ENCODE measurements around the gene GAPT.

GAPT gene

DNA sequence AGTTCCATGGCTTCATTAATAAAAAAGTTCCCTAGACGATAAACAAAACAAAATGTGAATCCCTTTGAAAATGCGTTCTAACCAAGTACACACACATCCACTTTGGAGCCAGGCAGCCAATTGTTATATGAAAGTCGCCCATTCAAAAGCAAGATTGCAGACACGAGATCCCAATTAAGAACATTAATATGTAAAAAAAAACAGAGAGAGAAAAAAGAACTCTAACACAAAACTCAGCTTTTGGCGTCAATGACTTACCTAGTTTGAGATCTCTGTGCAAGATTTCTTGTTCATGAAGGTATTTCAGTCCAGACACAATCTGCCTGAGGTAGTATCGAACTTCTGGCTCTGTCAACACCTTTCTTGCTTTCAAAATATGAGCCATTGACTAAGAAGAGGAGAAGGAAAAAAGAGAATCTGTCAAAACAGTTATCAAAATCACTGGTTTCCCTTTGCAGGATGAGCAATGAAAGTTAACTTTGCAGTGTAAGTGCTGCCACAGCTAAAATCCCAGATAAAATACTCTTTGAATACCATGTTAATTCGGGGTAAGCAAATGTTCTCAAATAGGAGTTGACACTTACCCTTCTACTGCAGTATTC, 33.0 kb upstream of the GAPT start:
- Histone ChIP-seq H3K27ac (ENCODE audit: low read depth, low read length, poor library complexity, severe bottlenecking) (no peak overlapping the region), H3K4me2 (ENCODE audit: low read length) (no peak overlapping the region), H3K4me1 (ENCODE audit: insufficient read depth, low read length, severe bottlenecking) (peaks cover 35% of the 10 kb centered on the region), H3K36me3 (ENCODE audit: insufficient read depth, low read length) (no peaks in the 10 kb centered on the region), H3K27me3 (ENCODE audit: insufficient read depth, low read length) (no peaks in the 10 kb centered on the region), H3K79me2 (ENCODE audit: insufficient read depth, low read length) (no peaks in the 10 kb centered on the region), H3K9me2 (ENCODE audit: low read depth, low read length) (no peaks in the 10 kb centered on the region), H3F3A (ENCODE audit: insufficient read depth, low read length) (no peaks in the 10 kb centered on the region), H2AFZ (ENCODE audit: low read length) (no peak overlapping the region), H3K9ac (ENCODE audit: low read length) (no peak overlapping the region), H3K9me3 (ENCODE audit: low read length) (no peaks in the 10 kb centered on the region), H3K4me3 (ENCODE audit: low read depth, low read length, poor library complexity, severe bottlenecking) (no peak overlapping the region), H4K20me1 (ENCODE audit: insufficient read depth, low read length) (no peaks in the 10 kb centered on the region)
- TF ChIP-seq EZH2 (IDR thresholded peaks at IDR 0.05; ENCODE audit: borderline replicate concordance, low read length): no peak
- TF ChIP-seq, protein P1, sequence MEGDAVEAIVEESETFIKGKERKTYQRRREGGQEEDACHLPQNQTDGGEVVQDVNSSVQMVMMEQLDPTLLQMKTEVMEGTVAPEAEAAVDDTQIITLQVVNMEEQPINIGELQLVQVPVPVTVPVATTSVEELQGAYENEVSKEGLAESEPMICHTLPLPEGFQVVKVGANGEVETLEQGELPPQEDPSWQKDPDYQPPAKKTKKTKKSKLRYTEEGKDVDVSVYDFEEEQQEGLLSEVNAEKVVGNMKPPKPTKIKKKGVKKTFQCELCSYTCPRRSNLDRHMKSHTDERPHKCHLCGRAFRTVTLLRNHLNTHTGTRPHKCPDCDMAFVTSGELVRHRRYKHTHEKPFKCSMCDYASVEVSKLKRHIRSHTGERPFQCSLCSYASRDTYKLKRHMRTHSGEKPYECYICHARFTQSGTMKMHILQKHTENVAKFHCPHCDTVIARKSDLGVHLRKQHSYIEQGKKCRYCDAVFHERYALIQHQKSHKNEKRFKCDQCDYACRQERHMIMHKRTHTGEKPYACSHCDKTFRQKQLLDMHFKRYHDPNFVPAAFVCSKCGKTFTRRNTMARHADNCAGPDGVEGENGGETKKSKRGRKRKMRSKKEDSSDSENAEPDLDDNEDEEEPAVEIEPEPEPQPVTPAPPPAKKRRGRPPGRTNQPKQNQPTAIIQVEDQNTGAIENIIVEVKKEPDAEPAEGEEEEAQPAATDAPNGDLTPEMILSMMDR (IDR thresholded peaks at IDR 0.05; ENCODE audit: low read length): no peak

DNA sequence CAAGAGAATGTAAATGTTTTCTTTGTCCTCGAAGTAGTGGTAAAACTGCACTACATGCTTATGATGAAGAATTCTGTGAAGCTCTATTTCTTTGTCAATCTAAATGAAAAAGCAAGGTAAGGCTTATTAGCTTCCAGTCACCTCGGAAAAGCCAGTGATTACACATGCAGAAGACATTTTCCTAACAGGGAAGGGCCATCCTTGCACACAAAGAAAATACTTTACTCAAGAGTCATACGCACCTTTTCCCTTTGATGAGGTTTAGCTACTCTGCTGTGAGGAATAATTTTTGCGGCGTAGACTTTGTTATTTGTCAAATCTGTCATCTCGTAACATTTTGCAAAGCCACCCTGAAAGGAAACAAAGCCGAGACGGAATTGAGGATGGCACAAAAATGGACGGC, 32.5 kb upstream of the GAPT start:
- H3K9ac ChIP-seq (ENCODE audit: low read length): no peak overlapping the region
- no peak overlapping the region for H3K27ac ChIP-seq (ENCODE audit: low read depth, low read length, poor library complexity, severe bottlenecking)
- H3K9me3 ChIP-seq (ENCODE audit: low read length): no peaks in the 10 kb centered on the region
- H3K79me2 ChIP-seq (ENCODE audit: insufficient read depth, low read length): no peaks in the 10 kb centered on the region
- H3K27me3 ChIP-seq (ENCODE audit: insufficient read depth, low read length): no peaks in the 10 kb centered on the region
- H4K20me1 ChIP-seq (ENCODE audit: insufficient read depth, low read length): no peaks in the 10 kb centered on the region
- no peaks in the 10 kb centered on the region for H3K9me2 ChIP-seq (ENCODE audit: low read depth, low read length)
- no peaks in the 10 kb centered on the region for H3F3A ChIP-seq (ENCODE audit: insufficient read depth, low read length)
- H3K4me3 ChIP-seq (ENCODE audit: low read depth, low read length, poor library complexity, severe bottlenecking): no peak overlapping the region
- no peak overlapping the region for H3K4me2 ChIP-seq (ENCODE audit: low read length)
- H2AFZ ChIP-seq (ENCODE audit: low read length): no peak overlapping the region
- peaks cover 35% of the 10 kb centered on the region for H3K4me1 ChIP-seq (ENCODE audit: insufficient read depth, low read length, severe bottlenecking)
- H3K36me3 ChIP-seq (ENCODE audit: insufficient read depth, low read length): no peaks in the 10 kb centered on the region
- TF ChIP-seq, protein P1 (IDR thresholded peaks at IDR 0.05; ENCODE audit: low read length): no peak
- no peak for TF ChIP-seq EZH2 (IDR thresholded peaks at IDR 0.05; ENCODE audit: borderline replicate concordance, low read length)

DNA sequence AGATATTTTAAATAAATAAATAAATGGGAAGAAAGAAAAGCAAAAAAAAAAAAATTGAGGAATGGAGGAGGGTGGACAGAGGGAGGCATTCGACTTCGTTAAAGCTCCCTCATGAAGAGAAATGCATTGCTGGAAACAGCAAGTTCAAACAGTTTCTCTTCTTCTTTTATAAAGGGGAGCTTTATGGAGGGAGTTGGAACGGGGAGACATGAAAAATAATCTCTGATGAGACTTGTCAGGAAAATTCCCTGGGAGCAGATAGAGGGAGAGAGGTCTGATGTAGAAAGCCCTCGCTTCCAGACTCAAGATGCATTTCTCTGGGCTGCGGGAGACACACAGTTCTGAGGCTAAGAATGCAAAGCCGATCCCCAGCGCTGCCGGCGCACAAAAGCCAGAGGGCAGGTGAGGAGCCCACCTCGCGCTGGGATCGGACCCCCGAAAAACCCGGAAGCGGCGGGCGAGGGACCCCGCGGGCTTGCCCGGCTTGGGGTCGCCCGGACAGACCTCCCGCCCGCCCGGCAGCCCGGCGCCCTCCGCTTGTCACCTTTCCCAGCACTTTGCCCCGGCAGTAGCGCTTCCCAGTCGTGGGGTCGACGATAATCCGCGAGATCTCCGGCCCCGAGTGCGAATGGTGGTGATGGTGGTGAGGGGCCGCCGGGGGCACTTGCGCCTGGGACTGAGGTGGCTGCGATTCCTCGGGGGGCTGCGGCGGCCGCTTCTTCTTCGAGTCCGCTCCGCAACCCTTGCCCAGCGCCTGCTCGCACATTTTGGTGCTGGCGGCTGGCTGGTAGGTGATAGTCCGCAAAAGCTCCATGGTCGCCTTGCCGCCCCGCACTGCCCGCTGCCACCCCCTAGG, 31.9 kb upstream of the GAPT start:
- Histone ChIP-seq H4K20me1 (ENCODE audit: insufficient read depth, low read length) (no peaks in the 10 kb centered on the region), H3K27me3 (ENCODE audit: insufficient read depth, low read length) (no peaks in the 10 kb centered on the region), H2AFZ (ENCODE audit: low read length) (no peak overlapping the region), H3K4me3 (ENCODE audit: low read depth, low read length, poor library complexity, severe bottlenecking) (peak overlapping the region; percentile 63), H3K79me2 (ENCODE audit: insufficient read depth, low read length) (no peaks in the 10 kb centered on the region), H3F3A (ENCODE audit: insufficient read depth, low read length) (no peaks in the 10 kb centered on the region), H3K4me1 (ENCODE audit: insufficient read depth, low read length, severe bottlenecking) (peaks cover 35% of the 10 kb centered on the region), H3K9ac (ENCODE audit: low read length) (peak overlapping the region; percentile 52), H3K27ac (ENCODE audit: low read depth, low read length, poor library complexity, severe bottlenecking) (no peak overlapping the region), H3K9me2 (ENCODE audit: low read depth, low read length) (no peaks in the 10 kb centered on the region), H3K36me3 (ENCODE audit: insufficient read depth, low read length) (no peaks in the 10 kb centered on the region), H3K9me3 (ENCODE audit: low read length) (no peaks in the 10 kb centered on the region), H3K4me2 (ENCODE audit: low read length) (peak overlapping the region; percentile 80)
- no peak for TF ChIP-seq EZH2 (IDR thresholded peaks at IDR 0.05; ENCODE audit: borderline replicate concordance, low read length)
- TF ChIP-seq, protein P1 (IDR thresholded peaks at IDR 0.05; ENCODE audit: low read length): no peak
